GM23338 (cell line): Measurements from ENCODE around the gene COL25A1. TPM values are rescaled to one million over a fixed set of nuclear protein-coding genes. Genes with fewer than 3 reads are reported as not detected.

ENCODE experiments used
- ATAC-seq: fragments of 200-7000 bp; cut with Tn5 transposase; 3 replicates; pipeline ENCODE4 v1.9.1; 2020
- DNase-seq: peaks from one replicate; pipeline ENCODE4 v3.0.0-alpha.2; 2015; ENCODE audit warnings: low spot score
- H2AFZ ChIP-seq: fragments of 200-600 bp; sonication (generic); 2 replicates; pipeline ENCODE4 v1.8.0; 2016; ENCODE audit warnings: antibody characterized with exemption, mild to moderate bottlenecking, moderate library complexity
- H3F3A ChIP-seq: fragments of 200-600 bp; sonication (generic); replicated peaks from 2 replicates; pipeline ENCODE4 v1.8.0; 2017; ENCODE audit warnings: antibody characterized with exemption, mixed run types, low read depth
- H3K27ac ChIP-seq: fragments of 200-600 bp; sonication (generic); 2 replicates; pipeline ENCODE4 v1.6.1; 2016; ENCODE audit warnings: low read depth
- H3K27me3 ChIP-seq: fragments of 200-600 bp; sonication (generic); 2 replicates; pipeline ENCODE4 v1.8.0; 2016; ENCODE audit warnings: mild to moderate bottlenecking, mixed run types, moderate library complexity; ENCODE audit not compliant: insufficient read depth
- H3K36me3 ChIP-seq: fragments of 200-600 bp; sonication (generic); 2 replicates; pipeline ENCODE4 v1.8.0; 2016; ENCODE audit warnings: mild to moderate bottlenecking; ENCODE audit not compliant: insufficient read depth
- H3K4me1 ChIP-seq: fragments of 200-600 bp; sonication (generic); 2 replicates; pipeline ENCODE4 v1.8.0; 2016; ENCODE audit warnings: mild to moderate bottlenecking, moderate library complexity; ENCODE audit not compliant: insufficient read depth
- H3K4me2 ChIP-seq: fragments of 200-600 bp; sonication (generic); 2 replicates; pipeline ENCODE4 v1.7.1; 2017; ENCODE audit warnings: mixed run types
- H3K4me3 ChIP-seq: fragments of 200-600 bp; sonication (generic); 2 replicates; pipeline ENCODE4 v1.6.1; 2016; ENCODE audit warnings: mixed run types
- H3K79me2 ChIP-seq: fragments of 200-600 bp; sonication (generic); replicated peaks from 2 replicates; pipeline ENCODE4 v1.8.0; 2017; ENCODE audit warnings: mild to moderate bottlenecking; ENCODE audit not compliant: insufficient read depth
- H3K9me2 ChIP-seq: fragments of 200-600 bp; sonication (generic); 2 replicates; pipeline ENCODE4 v1.8.0; 2017; ENCODE audit not compliant: insufficient read depth
- H4K20me1 ChIP-seq: fragments of 200-600 bp; sonication (generic); replicated peaks from 2 replicates; pipeline ENCODE4 v1.8.0; 2017; ENCODE audit warnings: mild to moderate bottlenecking; ENCODE audit not compliant: insufficient read depth
- H3K27ac Mint-ChIP-seq: 2 replicates; pipeline ENCODE4 v1.8.0; 2020; ENCODE audit warnings: inconsistent platforms, mild to moderate bottlenecking, moderate library complexity, mixed read lengths
- H3K27me3 Mint-ChIP-seq: 3 replicates; pipeline ENCODE4 v1.8.0; 2022; ENCODE audit warnings: low read depth, mild to moderate bottlenecking, moderate library complexity, mixed read lengths, inconsistent platforms; ENCODE audit not compliant: insufficient read depth, poor library complexity
- H3K36me3 Mint-ChIP-seq: 3 replicates; pipeline ENCODE4 v1.8.0; 2021; ENCODE audit warnings: low read depth, mild to moderate bottlenecking, inconsistent platforms, moderate library complexity, mixed read lengths
- H3K4me1 Mint-ChIP-seq: 3 replicates; pipeline ENCODE4 v1.8.0; 2020; ENCODE audit warnings: mild to moderate bottlenecking, inconsistent platforms, mixed read lengths
- H3K4me3 Mint-ChIP-seq: 3 replicates; pipeline ENCODE4 v1.8.0; 2021; ENCODE audit warnings: moderate library complexity, mild to moderate bottlenecking, inconsistent platforms, mixed read lengths
- H3K9me3 Mint-ChIP-seq: 3 replicates; pipeline ENCODE4 v1.8.0; 2020; ENCODE audit warnings: moderate library complexity, mild to moderate bottlenecking, inconsistent platforms, mixed read lengths
- CREB1 ChIP-seq: fragments of 250-450 bp; sonication (Bioruptor Pico); IDR thresholded peaks from 2 replicates; pipeline ENCODE4 v1.5.0; 2020; ENCODE audit warnings: low read depth, mild to moderate bottlenecking, moderate library complexity
- CTCF ChIP-seq, 2 experiments: fragments of 200-600 bp in 1 of 2; sonication (generic) in 1 of 2; conservative IDR thresholded peaks; 2 replicates each; pipeline versions ENCODE4 v1.5.1 to v1.6.1; 2016 to 2017; ENCODE audit warnings: antibody characterized with exemption in 2 of 2, low read depth in 2 of 2, mild to moderate bottlenecking in 2 of 2, moderate library complexity in 1 of 2
- ETS1 ChIP-seq: IDR thresholded peaks from 2 replicates; pipeline ENCODE4 v1.6.1; 2016; ENCODE audit warnings: antibody characterized with exemption
- EZH2 ChIP-seq: fragments of 200-600 bp; sonication (generic); IDR thresholded peaks from one replicate; pipeline ENCODE4 v1.8.0; 2017; ENCODE audit warnings: antibody characterized with exemption, mild to moderate bottlenecking, low read depth; ENCODE audit not compliant: unreplicated experiment
- EZH2phosphoT487 ChIP-seq: fragments of 200-600 bp; sonication (generic); IDR thresholded peaks from one replicate; pipeline ENCODE4 v1.8.1; 2018; ENCODE audit warnings: antibody characterized with exemption; ENCODE audit not compliant: unreplicated experiment
- JUNB ChIP-seq: IDR thresholded peaks from one replicate; pipeline ENCODE4 v1.6.1; 2016; ENCODE audit warnings: antibody characterized with exemption; ENCODE audit not compliant: unreplicated experiment
- NANOG ChIP-seq: IDR thresholded peaks from 2 replicates; pipeline ENCODE4 v1.6.1; 2016; ENCODE audit warnings: antibody characterized with exemption, borderline replicate concordance
- POLR2AphosphoS5 ChIP-seq: IDR thresholded peaks from 2 replicates; pipeline ENCODE4 v1.6.1; 2016; ENCODE audit warnings: antibody characterized with exemption, low read depth
- STAT1 ChIP-seq: IDR thresholded peaks from one replicate; pipeline ENCODE4 v1.6.1; 2016; ENCODE audit warnings: antibody characterized with exemption; ENCODE audit not compliant: unreplicated experiment
- ZNF114 ChIP-seq: fragments of 250-450 bp; sonication (Bioruptor Pico); IDR thresholded peaks from 2 replicates; pipeline ENCODE4 v1.5.0; 2020; ENCODE audit warnings: mild to moderate bottlenecking, moderate library complexity
- ZNF331 ChIP-seq: fragments of 250-450 bp; sonication (Bioruptor Pico); IDR thresholded peaks from 2 replicates; pipeline ENCODE4 v1.5.0; 2020; ENCODE audit warnings: low read depth, mild to moderate bottlenecking, moderate library complexity
- ZNF462 ChIP-seq: fragments of 250-450 bp; sonication (Bioruptor Pico); IDR thresholded peaks from 2 replicates; pipeline ENCODE4 v1.5.0; 2020; ENCODE audit warnings: mild to moderate bottlenecking, moderate library complexity
- polyA plus RNA-seq: library from polyadenylated mRNA; unstranded; fragments of >200 nt; fragmentation: Nextera tagmentation; extraction: Ambion mirVana; gene quantifications from 2 replicates; pipeline ENCODE4 v1.2.1, GENCODE V29; 2016
- total RNA-seq: library from RNA; depleted of rRNA; stranded (reverse); fragments of >200 nt; shearing (Covaris generic); gene quantifications from 2 replicates; pipeline ENCODE4 v1.2.3, GENCODE V29; 2014
- TF ChIP-seq, protein P1 (sequence below): IDR thresholded peaks from one replicate; pipeline ENCODE4 v1.6.1; 2018; ENCODE audit warnings: antibody characterized with exemption; ENCODE audit not compliant: unreplicated experiment

COL25A1 gene
- total and polyA plus RNA-seq, 2 experiments from 2014 or later: 3.9 to 5.6 TPM

GRCh38 chr4:109206620-109207019, 95.8 kb downstream of the COL25A1 start:
- TF ChIP-seq ZNF114: no peak
- TF ChIP-seq, protein P1, sequence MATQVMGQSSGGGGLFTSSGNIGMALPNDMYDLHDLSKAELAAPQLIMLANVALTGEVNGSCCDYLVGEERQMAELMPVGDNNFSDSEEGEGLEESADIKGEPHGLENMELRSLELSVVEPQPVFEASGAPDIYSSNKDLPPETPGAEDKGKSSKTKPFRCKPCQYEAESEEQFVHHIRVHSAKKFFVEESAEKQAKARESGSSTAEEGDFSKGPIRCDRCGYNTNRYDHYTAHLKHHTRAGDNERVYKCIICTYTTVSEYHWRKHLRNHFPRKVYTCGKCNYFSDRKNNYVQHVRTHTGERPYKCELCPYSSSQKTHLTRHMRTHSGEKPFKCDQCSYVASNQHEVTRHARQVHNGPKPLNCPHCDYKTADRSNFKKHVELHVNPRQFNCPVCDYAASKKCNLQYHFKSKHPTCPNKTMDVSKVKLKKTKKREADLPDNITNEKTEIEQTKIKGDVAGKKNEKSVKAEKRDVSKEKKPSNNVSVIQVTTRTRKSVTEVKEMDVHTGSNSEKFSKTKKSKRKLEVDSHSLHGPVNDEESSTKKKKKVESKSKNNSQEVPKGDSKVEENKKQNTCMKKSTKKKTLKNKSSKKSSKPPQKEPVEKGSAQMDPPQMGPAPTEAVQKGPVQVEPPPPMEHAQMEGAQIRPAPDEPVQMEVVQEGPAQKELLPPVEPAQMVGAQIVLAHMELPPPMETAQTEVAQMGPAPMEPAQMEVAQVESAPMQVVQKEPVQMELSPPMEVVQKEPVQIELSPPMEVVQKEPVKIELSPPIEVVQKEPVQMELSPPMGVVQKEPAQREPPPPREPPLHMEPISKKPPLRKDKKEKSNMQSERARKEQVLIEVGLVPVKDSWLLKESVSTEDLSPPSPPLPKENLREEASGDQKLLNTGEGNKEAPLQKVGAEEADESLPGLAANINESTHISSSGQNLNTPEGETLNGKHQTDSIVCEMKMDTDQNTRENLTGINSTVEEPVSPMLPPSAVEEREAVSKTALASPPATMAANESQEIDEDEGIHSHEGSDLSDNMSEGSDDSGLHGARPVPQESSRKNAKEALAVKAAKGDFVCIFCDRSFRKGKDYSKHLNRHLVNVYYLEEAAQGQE: no peak
- no peak for TF ChIP-seq EZH2
- no peak for TF ChIP-seq ETS1
- TF ChIP-seq NANOG: no peak
- TF ChIP-seq EZH2phosphoT487: no peak
- TF ChIP-seq POLR2AphosphoS5: no peak
- TF ChIP-seq JUNB: no peak
- TF ChIP-seq ZNF462: no peak
- TF ChIP-seq CREB1: no peak
- no peak for TF ChIP-seq STAT1
- no peak for TF ChIP-seq CTCF (conservative IDR thresholded peaks at IDR 0.05; ENCODE audit: low read depth in 2 of 2)
- TF ChIP-seq ZNF331 (CRISPR knock-in tag): no peak
- Mint-ChIP-seq H3K9me3 (no peaks in the 10 kb centered on the region), H3K27me3 (no peaks in the 10 kb centered on the region), H3K27ac (no peak overlapping the region), H3K4me1 (peaks cover 24% of the 10 kb centered on the region; the same call in 2 of the 3 replicates), H3K4me3 (no peak overlapping the region), H3K36me3 (no peaks in the 10 kb centered on the region)
- Histone ChIP-seq H3K4me2 (no peak overlapping the region), H4K20me1 (no peaks in the 10 kb centered on the region), H3K79me2 (no peaks in the 10 kb centered on the region), H3K27ac (no peak overlapping the region), H3K27me3 (no peaks in the 10 kb centered on the region), H3K4me1 (no peaks in the 10 kb centered on the region), H3K4me3 (no peak overlapping the region), H3K36me3 (no peaks in the 10 kb centered on the region), H2AFZ (no peak overlapping the region), H3K9me2 (no peaks in the 10 kb centered on the region), H3F3A (no peaks in the 10 kb centered on the region)
- DNase-seq: no peak
- peak; percentile 70 for ATAC-seq
